IMR-90 (cell line): Measurements from ENCODE around the gene LPIN1. TPM values are rescaled to one million over a fixed set of nuclear protein-coding genes. Genes with fewer than 3 reads are reported as not detected.

Experiments used
- ATAC-seq: fragments of 200-7000 bp; cut with Tn5 transposase; 2 replicates; pipeline ENCODE4 v1.9.1; 2020; ENCODE audit warnings: low read depth, mild to moderate bottlenecking, moderate library complexity
- BruUV-seq: library from RNA; stranded (reverse); fragments of 400-500 nt; replicated peaks from 2 replicates; lab custom pipeline; 2021; lab: Mats Ljungman, UMichigan
- CTCF ChIA-PET: fragments of 300-600 bp; formaldehyde crosslinking; extraction: SDS; loops from one replicate; lab custom pipeline; 2021; ENCODE audit warnings: antibody characterized with exemption; lab: Yijun Ruan, JAX
- POLR2A ChIA-PET: fragments of 300-600 bp; sonication (Branson Sonifier 250); formaldehyde crosslinking; loops from one replicate; lab custom pipeline; 2022; ENCODE audit warnings: antibody characterized with exemption; ENCODE audit not compliant: unreplicated experiment; lab: Charles Lee
- DNase-seq: peaks from one replicate; pipeline ENCODE4 v3.0.0; 2013
- H2AFZ ChIP-seq: replicated peaks from 2 replicates; pipeline ENCODE3; 2013; ENCODE audit warnings: low read length, mild to moderate bottlenecking; ENCODE audit not compliant: poor library complexity
- H2AK5ac ChIP-seq: 2 replicates; pipeline ENCODE4 v1.6.1; 2013; ENCODE audit warnings: low read depth, low read length, inconsistent platforms
- H2AK9ac ChIP-seq: replicated peaks from 2 replicates; pipeline ENCODE3; 2013; ENCODE audit warnings: mild to moderate bottlenecking, low read depth, low read length, moderate library complexity; ENCODE audit not compliant: poor library complexity
- H2BK120ac ChIP-seq: 2 replicates; pipeline ENCODE4 v1.6.1; 2013; ENCODE audit warnings: low read depth, low read length, inconsistent platforms
- H2BK15ac ChIP-seq: 3 replicates; pipeline ENCODE4 v1.6.1; 2013; ENCODE audit warnings: low read depth, low read length, inconsistent platforms
- H2BK20ac ChIP-seq: 2 replicates; pipeline ENCODE4 v1.6.1; 2013; ENCODE audit warnings: low read depth, mild to moderate bottlenecking, inconsistent platforms, low read length, moderate library complexity
- H2BK5ac ChIP-seq: 2 replicates; pipeline ENCODE4 v1.6.1; 2013; ENCODE audit warnings: mild to moderate bottlenecking, low read depth, low read length, inconsistent platforms; ENCODE audit not compliant: poor library complexity, severe bottlenecking
- H3K14ac ChIP-seq: replicated peaks from 2 replicates; pipeline ENCODE4 v1.6.1; 2013; ENCODE audit warnings: low read depth, low read length, inconsistent platforms
- H3K18ac ChIP-seq: 2 replicates; pipeline ENCODE4 v1.6.1; 2013; ENCODE audit warnings: low read depth, low read length, control low read depth
- H3K23ac ChIP-seq: 2 replicates; pipeline ENCODE4 v1.6.1; 2013; ENCODE audit warnings: low read depth, low read length, inconsistent platforms
- H3K27ac ChIP-seq: 2 replicates; pipeline ENCODE4 v1.5.1; 2013; ENCODE audit warnings: mild to moderate bottlenecking, control low read depth, low read length; ENCODE audit not compliant: insufficient read depth
- H3K27me3 ChIP-seq: 2 replicates; pipeline ENCODE4 v1.6.1; 2013; ENCODE audit warnings: low read length; ENCODE audit not compliant: control insufficient read depth, insufficient read depth
- H3K36me3 ChIP-seq: 2 replicates; pipeline ENCODE4 v1.6.1; 2013; ENCODE audit warnings: low read length, mixed read lengths; ENCODE audit not compliant: control insufficient read depth, insufficient read depth
- H3K4ac ChIP-seq: 2 replicates; pipeline ENCODE4 v1.6.1; 2013; ENCODE audit warnings: low read depth, low read length, inconsistent platforms
- H3K4me1 ChIP-seq: 2 replicates; pipeline ENCODE4 v1.6.1; 2013; ENCODE audit warnings: low read length, mixed read lengths; ENCODE audit not compliant: control insufficient read depth, insufficient read depth
- H3K4me2 ChIP-seq: 2 replicates; pipeline ENCODE4 v1.6.1; 2013; ENCODE audit warnings: low read depth, mild to moderate bottlenecking, control low read depth, low read length, moderate library complexity
- H3K4me3 ChIP-seq: 2 replicates; pipeline ENCODE4 v1.5.1; 2013; ENCODE audit warnings: low read depth, mild to moderate bottlenecking, control low read depth, low read length, moderate library complexity; ENCODE audit not compliant: insufficient read depth
- H3K56ac ChIP-seq: 2 replicates; pipeline ENCODE4 v1.6.1; 2013; ENCODE audit warnings: low read length, inconsistent platforms; ENCODE audit not compliant: insufficient read depth; ENCODE audit errors: extremely low read depth
- H3K79me1 ChIP-seq, 2 experiments: 2 replicates each; pipeline ENCODE4 v1.6.1; 2013; ENCODE audit warnings: low read length in 2 of 2, inconsistent platforms in 1 of 2, low read depth in 1 of 2
- H3K9ac ChIP-seq: 2 replicates; pipeline ENCODE4 v1.6.1; 2013; ENCODE audit warnings: low read depth, low read length, control low read depth
- H3K9me1 ChIP-seq: 2 replicates; pipeline ENCODE4 v1.6.1; 2013; ENCODE audit warnings: low read length, inconsistent platforms; ENCODE audit not compliant: insufficient read depth
- H3K9me3 ChIP-seq: 2 replicates; pipeline ENCODE4 v1.6.1; 2013; ENCODE audit warnings: low read length; ENCODE audit not compliant: control insufficient read depth, insufficient read depth
- H4K20me1 ChIP-seq: 2 replicates; pipeline ENCODE4 v1.6.1; 2013; ENCODE audit warnings: low read length, inconsistent platforms; ENCODE audit not compliant: insufficient read depth
- H4K5ac ChIP-seq: 2 replicates; pipeline ENCODE4 v1.6.1; 2013; ENCODE audit warnings: mild to moderate bottlenecking, low read depth, low read length, control low read depth
- H4K8ac ChIP-seq, 2 experiments: 2 replicates each; pipeline ENCODE4 v1.6.1; 2013; ENCODE audit warnings: low read depth in 2 of 2, low read length in 2 of 2, control low read depth in 1 of 2, inconsistent platforms in 1 of 2
- H4K91ac ChIP-seq: 2 replicates; pipeline ENCODE4 v1.6.1; 2013; ENCODE audit warnings: low read depth, low read length, inconsistent platforms; ENCODE audit not compliant: insufficient read depth
- CHD1 ChIP-seq: IDR thresholded peaks from 2 replicates; pipeline ENCODE4 v1.6.1; 2012; ENCODE audit warnings: low read depth, low read length, improper control_type of control experiment
- SMC3 ChIP-seq: fragments of 150-350 bp; IDR thresholded peaks from 2 replicates; pipeline ENCODE4 v1.6.1; 2016; ENCODE audit warnings: low read depth, mild to moderate bottlenecking, antibody characterized with exemption, low read length, moderate library complexity
- USF2 ChIP-seq: fragments of 150-350 bp; IDR thresholded peaks from 2 replicates; pipeline ENCODE4 v1.6.1; 2017; ENCODE audit warnings: mild to moderate bottlenecking, antibody characterized with exemption, low read length, low read depth
- WGBS, 2 experiments: methylation state at CpG; one replicate each; pipeline versions ENCODE4 v1.1.5 to v1.1.7; 2013; ENCODE audit warnings: missing lambda C conversion rate in 2 of 2; ENCODE audit not compliant: insufficient read length in 1 of 2; ENCODE audit errors: extremely low coverage in 2 of 2; 5-methylcytosine and 5-hydroxymethylcytosine counted together
- dilution Hi-C: fragments of 300-500 bp; cut with HindIII; formaldehyde crosslinking; loops from one replicate; pipeline ENCODE4 v1.14.3; 2018; ENCODE audit warnings: low sequenced_read_pairs; ENCODE audit not compliant: unreplicated experiment
- in situ Hi-C: fragments of 300-500 bp; cut with MboI; formaldehyde crosslinking; loops from 3 replicates; pipeline ENCODE4 v1.14.3; 2019; ENCODE audit warnings: low sequenced_read_pairs, inconsistent platforms, mixed read lengths
- intact Hi-C: fragments of 100-400 bp; cut with micrococcal nuclease; formaldehyde crosslinking; loops from 2 replicates; pipeline ENCODE4 v1.10.0; 2022
- polyA plus RNA-seq, 3 experiments: library from polyadenylated mRNA; depleted of rRNA; stranded (reverse); fragments of >200 nt; gene quantifications; 2 replicates each; pipeline ENCODE4 v1.2.3, GENCODE V29; 2012; ENCODE audit warnings: low replicate concordance in 1 of 3
- total RNA-seq: library from RNA; depleted of rRNA; stranded (reverse); fragments of >200 nt; gene quantifications from 2 replicates; pipeline ENCODE4 v1.2.3, GENCODE V29; 2012

LPIN1 gene
- total and polyA plus RNA-seq, 2 of the 4 experiments (the other 2 are of a cell fraction) = 21.3 to 25.1 TPM

- Histone ChIP-seq H3K36me3 (no peaks in the 10 kb centered on the region), H3K4me3 (peak overlapping the region; percentile 54), H4K20me1 (peaks cover 11% of the 10 kb centered on the region; the same call in 1 of the 2 replicates), H3K4me2 (peak overlapping the region; percentile 77), H2BK120ac (0 out of 2 replicates have a peak overlapping the region, but pooled peaks have one; percentile 16), H3K27me3 (no peaks in the 10 kb centered on the region), H3K9ac (peak overlapping the region; percentile 73), H3K79me1 (peaks cover 17 to 46% of the 10 kb centered on the region in 2 experiments), H2BK15ac (no peak overlapping the region), H2BK5ac (peak overlapping the region; percentile 25), H4K91ac (0 out of 2 replicates have a peak overlapping the region, but pooled peaks have one; percentile 13), H3K4me1 (peaks cover 13% of the 10 kb centered on the region), H3K14ac (peak overlapping the region; percentile 34; the same call in 1 of the 2 replicates), H2AK5ac (no peak overlapping the region), H3K9me3 (no peaks in the 10 kb centered on the region), H2AFZ (peak overlapping the region; percentile 88), H3K56ac (peak overlapping the region; percentile 12; the same call in 1 of the 2 replicates), H3K23ac (peak overlapping the region; percentile 46), H2BK20ac (no peak overlapping the region), H4K5ac (no peak overlapping the region), H4K8ac (peak overlapping the region in 1 of 2 experiments; percentile 45; a peak in 1 of 4 replicates), H3K27ac (peak overlapping the region; percentile 45), H2AK9ac (peak overlapping the region; percentile 73), H3K18ac (no peak overlapping the region), H3K4ac (peak overlapping the region; percentile 34), H3K9me1 (peaks cover 11% of the 10 kb centered on the region; the same call in 1 of the 2 replicates)
- dilution Hi-C loops (no loop called here), in situ Hi-C loops (no loop called here), intact Hi-C loops (loop anchor here (2.0 to 5.0 kb wide), 2 partner anchors 28 to 825 kb away; no protein-coding TSS in a partner anchor)
- peak; percentile 36 for ATAC-seq
- peak; percentile 16 for DNase-seq
- ChIA-PET CTCF (interaction anchor here (1.1 to 1.5 kb wide), 4 partner anchors 8 to 266 kb away, joined by 3 to 6 read pairs (median 4); no protein-coding TSS in a partner anchor), POLR2A (interaction anchor here (0.6 kb wide), 1 partner anchor 29 kb away, joined by 4 read pairs; no protein-coding TSS in a partner anchor)
- BruUV-seq = no TSS peak
- WGBS, 2 experiments = 0% methylated on average over 2 of the region's 42 CpGs; no CpG with 5 or more reads in 1 of the 2 experiments
- TF ChIP-seq CHD1 (no peak), USF2 (no peak), SMC3 (no peak)
Observed at GRCh38 chr2:11746807-11747459, 501 bp downstream of the LPIN1 start.
